Lower leg skin (tissue), 3 donors: ENCODE results near the gene PIP4K2A.

Source experiments
- POLR2A ChIP-seq, 2 donors: fragments of 450-650 bp; IDR thresholded peaks; one replicate each; pipeline ENCODE4 v1.6.1; 2016 to 2017; ENCODE audit warnings: antibody characterized with exemption in 2 of 2, mild to moderate bottlenecking in 1 of 2, moderate library complexity in 1 of 2
- TF ChIP-seq, protein P1 (sequence below), 3 donors: fragments of 450-650 bp; IDR thresholded peaks; one replicate each; pipeline ENCODE4 v1.5.1; 2016; ENCODE audit warnings: antibody characterized with exemption in 3 of 3, mild to moderate bottlenecking in 3 of 3, moderate library complexity in 2 of 3

DNA sequence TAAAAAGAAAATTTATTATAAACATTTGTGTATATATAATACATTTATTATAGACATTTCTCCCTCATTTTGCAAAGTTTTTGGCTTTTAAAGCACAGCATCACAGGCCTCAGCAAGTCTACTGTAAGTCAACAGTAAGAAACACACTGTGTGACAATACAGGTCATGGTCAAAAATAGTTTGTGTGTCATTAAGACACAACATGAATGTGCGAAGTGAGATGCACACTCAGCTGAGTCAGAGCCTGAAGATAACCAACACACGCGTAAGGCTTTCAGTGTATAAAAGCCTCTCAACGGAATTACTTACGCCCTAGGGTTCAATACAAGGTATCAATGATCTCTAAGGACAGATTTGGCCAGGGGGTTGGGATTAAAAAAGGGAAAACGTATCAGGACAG, 157.6 kb downstream of the PIP4K2A start:
- TF ChIP-seq, protein P1, sequence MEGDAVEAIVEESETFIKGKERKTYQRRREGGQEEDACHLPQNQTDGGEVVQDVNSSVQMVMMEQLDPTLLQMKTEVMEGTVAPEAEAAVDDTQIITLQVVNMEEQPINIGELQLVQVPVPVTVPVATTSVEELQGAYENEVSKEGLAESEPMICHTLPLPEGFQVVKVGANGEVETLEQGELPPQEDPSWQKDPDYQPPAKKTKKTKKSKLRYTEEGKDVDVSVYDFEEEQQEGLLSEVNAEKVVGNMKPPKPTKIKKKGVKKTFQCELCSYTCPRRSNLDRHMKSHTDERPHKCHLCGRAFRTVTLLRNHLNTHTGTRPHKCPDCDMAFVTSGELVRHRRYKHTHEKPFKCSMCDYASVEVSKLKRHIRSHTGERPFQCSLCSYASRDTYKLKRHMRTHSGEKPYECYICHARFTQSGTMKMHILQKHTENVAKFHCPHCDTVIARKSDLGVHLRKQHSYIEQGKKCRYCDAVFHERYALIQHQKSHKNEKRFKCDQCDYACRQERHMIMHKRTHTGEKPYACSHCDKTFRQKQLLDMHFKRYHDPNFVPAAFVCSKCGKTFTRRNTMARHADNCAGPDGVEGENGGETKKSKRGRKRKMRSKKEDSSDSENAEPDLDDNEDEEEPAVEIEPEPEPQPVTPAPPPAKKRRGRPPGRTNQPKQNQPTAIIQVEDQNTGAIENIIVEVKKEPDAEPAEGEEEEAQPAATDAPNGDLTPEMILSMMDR (IDR thresholded peaks at IDR 0.05) = no peak
- no peak for TF ChIP-seq POLR2A (IDR thresholded peaks at IDR 0.05)
